ENCODE data around the gene HLA-DPA1.

DNA sequence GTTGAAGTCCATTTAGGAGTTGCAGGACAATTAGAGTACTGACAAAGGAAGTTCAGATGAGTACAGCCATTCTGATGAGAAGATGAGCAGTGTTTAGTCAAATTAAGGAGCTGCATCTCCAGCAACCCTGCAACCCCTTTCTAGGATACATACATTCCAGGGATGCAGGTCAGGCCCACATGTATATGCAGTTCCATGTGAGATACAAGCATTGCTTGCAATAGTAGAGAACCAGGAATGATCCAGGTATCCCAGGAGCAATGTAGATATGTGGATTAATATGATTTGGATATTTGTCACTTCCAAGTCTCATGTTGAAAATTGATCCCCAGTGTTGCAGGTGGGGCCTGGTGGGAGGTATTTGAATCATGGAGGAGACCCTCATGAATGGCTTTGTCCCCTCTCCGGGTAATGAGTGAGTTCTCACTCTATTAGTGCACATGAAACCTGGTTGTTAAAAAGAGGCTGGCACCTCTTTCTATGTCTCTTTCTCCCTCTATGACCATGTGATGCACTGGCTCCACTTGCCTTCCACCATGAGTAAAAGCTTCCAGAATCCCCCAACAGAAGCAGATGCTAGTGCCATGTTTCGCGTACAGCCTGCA, 6.4 kb downstream of the HLA-DPA1 start:
- TF ChIP-seq, protein P1, sequence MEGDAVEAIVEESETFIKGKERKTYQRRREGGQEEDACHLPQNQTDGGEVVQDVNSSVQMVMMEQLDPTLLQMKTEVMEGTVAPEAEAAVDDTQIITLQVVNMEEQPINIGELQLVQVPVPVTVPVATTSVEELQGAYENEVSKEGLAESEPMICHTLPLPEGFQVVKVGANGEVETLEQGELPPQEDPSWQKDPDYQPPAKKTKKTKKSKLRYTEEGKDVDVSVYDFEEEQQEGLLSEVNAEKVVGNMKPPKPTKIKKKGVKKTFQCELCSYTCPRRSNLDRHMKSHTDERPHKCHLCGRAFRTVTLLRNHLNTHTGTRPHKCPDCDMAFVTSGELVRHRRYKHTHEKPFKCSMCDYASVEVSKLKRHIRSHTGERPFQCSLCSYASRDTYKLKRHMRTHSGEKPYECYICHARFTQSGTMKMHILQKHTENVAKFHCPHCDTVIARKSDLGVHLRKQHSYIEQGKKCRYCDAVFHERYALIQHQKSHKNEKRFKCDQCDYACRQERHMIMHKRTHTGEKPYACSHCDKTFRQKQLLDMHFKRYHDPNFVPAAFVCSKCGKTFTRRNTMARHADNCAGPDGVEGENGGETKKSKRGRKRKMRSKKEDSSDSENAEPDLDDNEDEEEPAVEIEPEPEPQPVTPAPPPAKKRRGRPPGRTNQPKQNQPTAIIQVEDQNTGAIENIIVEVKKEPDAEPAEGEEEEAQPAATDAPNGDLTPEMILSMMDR (IDR thresholded peaks at IDR 0.05), result no peak
- TF ChIP-seq POLR2AphosphoS5 (IDR thresholded peaks at IDR 0.05; ENCODE audit: low read depth, low read length), result no peak
